Trophoblast cell (in vitro differentiated cells and primary cell): Measurements from ENCODE around the gene NDUFA12.
"Not testable (repeated sequence)": the region's sequence is repeated elsewhere in the genome, so short reads cannot be mapped to it uniquely, and the experiment has no call there.

Experiments used
- DNase-seq, 2 donors: peaks; one replicate each; pipeline ENCODE4 v3.0.0-alpha.2; 2016
- H2AFZ ChIP-seq: 2 replicates; pipeline ENCODE4 v1.6.1; 2013; ENCODE audit warnings: low read length, moderate library complexity, mild to moderate bottlenecking; ENCODE audit not compliant: insufficient read depth, poor library complexity
- H2AK5ac ChIP-seq: 2 replicates; pipeline ENCODE4 v1.6.1; 2013; ENCODE audit warnings: mild to moderate bottlenecking, low read length
- H2BK120ac ChIP-seq: 2 replicates; pipeline ENCODE4 v1.6.1; 2013; ENCODE audit warnings: low read length, mild to moderate bottlenecking, moderate library complexity; ENCODE audit not compliant: insufficient read depth, poor library complexity
- H2BK12ac ChIP-seq: 2 replicates; pipeline ENCODE4 v1.6.1; 2013; ENCODE audit warnings: mild to moderate bottlenecking, low read length, moderate library complexity
- H2BK5ac ChIP-seq: 2 replicates; pipeline ENCODE4 v1.6.1; 2013; ENCODE audit warnings: low read length, low read depth, moderate library complexity, mild to moderate bottlenecking; ENCODE audit not compliant: poor library complexity
- H3K14ac ChIP-seq: 2 replicates; pipeline ENCODE4 v1.6.1; 2013; ENCODE audit warnings: mild to moderate bottlenecking, low read length
- H3K18ac ChIP-seq: 2 replicates; pipeline ENCODE4 v1.6.1; 2013; ENCODE audit warnings: mild to moderate bottlenecking, low read length
- H3K23ac ChIP-seq: 2 replicates; pipeline ENCODE4 v1.6.1; 2013; ENCODE audit warnings: low read length
- H3K27ac ChIP-seq: 2 replicates; pipeline ENCODE4 v1.5.1; 2013; ENCODE audit warnings: low read depth, mild to moderate bottlenecking, inconsistent platforms, low read length, moderate library complexity
- H3K27me3 ChIP-seq: 2 replicates; pipeline ENCODE4 v1.6.1; 2013; ENCODE audit warnings: inconsistent platforms, mild to moderate bottlenecking, low read length, moderate library complexity; ENCODE audit not compliant: insufficient read depth
- H3K36me3 ChIP-seq, 2 experiments: 1 replicate in 1 of 2; 2 replicates in 1 of 2; pipeline ENCODE4 v1.6.1; 2013; ENCODE audit warnings: low read length in 2 of 2, mild to moderate bottlenecking in 2 of 2, moderate library complexity in 1 of 2; ENCODE audit not compliant: insufficient read depth in 2 of 2, control insufficient read depth in 1 of 2
- H3K4ac ChIP-seq: 2 replicates; pipeline ENCODE4 v1.6.1; 2013; ENCODE audit warnings: low read depth, mild to moderate bottlenecking, low read length, moderate library complexity
- H3K4me1 ChIP-seq, 2 experiments: 1 replicate in 1 of 2; 2 replicates in 1 of 2; pipeline ENCODE4 v1.6.1; 2013; ENCODE audit warnings: low read length in 2 of 2, mild to moderate bottlenecking in 2 of 2, moderate library complexity in 1 of 2; ENCODE audit not compliant: insufficient read depth in 2 of 2, control insufficient read depth in 1 of 2
- H3K4me2 ChIP-seq: 2 replicates; pipeline ENCODE4 v1.6.1; 2013; ENCODE audit warnings: inconsistent platforms, mild to moderate bottlenecking, low read length, moderate library complexity
- H3K4me3 ChIP-seq: 2 replicates; pipeline ENCODE4 v1.5.1; 2013; ENCODE audit warnings: mild to moderate bottlenecking, low read depth, low read length, inconsistent platforms
- H3K79me1 ChIP-seq: one replicate; pipeline ENCODE4 v1.6.1; 2013; ENCODE audit warnings: low read length
- H3K79me2 ChIP-seq: 2 replicates; pipeline ENCODE4 v1.6.1; 2013; ENCODE audit warnings: low read length, mild to moderate bottlenecking; ENCODE audit not compliant: control insufficient read depth, insufficient read depth, poor library complexity
- H3K9ac ChIP-seq: 2 replicates; pipeline ENCODE4 v1.6.1; 2013; ENCODE audit warnings: mild to moderate bottlenecking, low read length
- H3K9me3 ChIP-seq: 2 replicates; pipeline ENCODE4 v1.6.1; 2013; ENCODE audit warnings: low read depth, mild to moderate bottlenecking, control low read depth, inconsistent platforms, low read length; ENCODE audit not compliant: insufficient read depth
- H4K12ac ChIP-seq: 2 replicates; pipeline ENCODE4 v1.6.1; 2013; ENCODE audit warnings: low read depth, mild to moderate bottlenecking, low read length, moderate library complexity
- H4K8ac ChIP-seq: 2 replicates; pipeline ENCODE4 v1.6.1; 2013; ENCODE audit warnings: low read depth, mild to moderate bottlenecking, low read length, moderate library complexity
- H4K91ac ChIP-seq: one replicate; pipeline ENCODE4 v1.6.1; 2013; ENCODE audit warnings: low read depth, mild to moderate bottlenecking, low read length, moderate library complexity
- WGBS: extraction: QIAGEN DNeasy Blood & Tissue Kit; methylation state at CpG from one replicate; pipeline ENCODE4 v1.1.7; 2013; ENCODE audit warnings: missing lambda C conversion rate; ENCODE audit not compliant: insufficient read length, insufficient coverage; ENCODE audit errors: extremely low coverage; 5-methylcytosine and 5-hydroxymethylcytosine counted together

Gene NDUFA12

DNA sequence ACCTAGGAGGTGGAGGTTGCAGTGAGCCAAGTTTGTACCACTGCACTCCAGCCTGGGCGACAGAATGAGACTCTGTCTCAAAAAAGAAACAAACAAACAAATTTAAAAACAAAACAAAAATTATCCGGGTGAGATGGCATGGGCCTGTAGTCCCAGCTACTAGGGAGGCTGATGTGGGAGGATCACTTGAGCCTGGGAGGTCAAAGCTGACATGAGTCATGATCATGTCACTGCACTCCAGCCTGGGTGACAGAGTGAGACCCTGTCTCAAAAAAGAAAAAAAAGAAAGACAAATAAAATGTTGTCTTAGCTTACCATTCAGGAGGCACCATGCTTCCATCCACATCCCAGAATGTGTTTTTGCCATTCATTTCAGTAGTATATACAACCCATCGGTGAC is 9.6 kb downstream of the NDUFA12 start:
- no CpG with 5 or more reads among the region's 3 CpGs for WGBS
- not testable (repeated sequence) for H4K91ac ChIP-seq, H2BK120ac ChIP-seq, H3K4ac ChIP-seq, H3K9me3 ChIP-seq, H2BK12ac ChIP-seq, H3K27ac ChIP-seq, H3K14ac ChIP-seq, H4K12ac ChIP-seq, H3K79me2 ChIP-seq, H3K23ac ChIP-seq, H3K9ac ChIP-seq, DNase-seq, H3K36me3 ChIP-seq, H3K27me3 ChIP-seq, H2AFZ ChIP-seq, H3K4me1 ChIP-seq, H3K18ac ChIP-seq, H2AK5ac ChIP-seq, H3K4me3 ChIP-seq, H3K4me2 ChIP-seq, H3K79me1 ChIP-seq, H4K8ac ChIP-seq, H2BK5ac ChIP-seq

DNA sequence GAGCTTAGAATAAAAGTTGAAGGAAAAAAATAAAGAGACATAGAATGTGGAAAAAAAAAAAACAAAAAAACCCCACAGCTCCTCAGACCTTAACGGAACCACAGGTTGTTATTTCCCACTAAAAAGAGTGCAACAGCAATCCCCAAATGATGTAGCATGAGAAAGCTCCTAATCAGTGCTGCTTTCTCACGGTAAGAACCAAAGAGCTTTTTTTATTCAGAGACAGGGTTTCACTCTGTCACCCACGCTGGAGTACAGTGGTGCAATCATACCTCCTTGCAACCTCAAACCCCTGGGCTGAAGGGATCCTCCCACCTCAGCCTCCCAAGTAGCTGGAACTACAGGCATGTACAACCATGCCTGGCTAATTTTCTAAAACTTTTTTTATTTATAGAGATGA is 13.3 kb downstream of the NDUFA12 start:
- Histone ChIP-seq H3K4me3 (no peak overlapping the region), H3K18ac (no peak overlapping the region), H3K4me1 (peaks cover 0 to 5% of the 10 kb centered on the region in 2 experiments), H2BK120ac (no peak overlapping the region), H3K36me3 (peaks cover 0 to 8% of the 10 kb centered on the region in 2 experiments), H3K4ac (no peak overlapping the region), H3K79me2 (no peaks in the 10 kb centered on the region), H2BK5ac (no peak overlapping the region), H4K8ac (no peak overlapping the region), H4K12ac (no peak overlapping the region), H4K91ac (no peak overlapping the region), H3K9ac (no peak overlapping the region), H3K27me3 (no peaks in the 10 kb centered on the region), H3K23ac (no peak overlapping the region), H2AFZ (no peak overlapping the region), H2AK5ac (no peak overlapping the region), H3K9me3 (no peaks in the 10 kb centered on the region), H3K79me1 (no peaks in the 10 kb centered on the region), H2BK12ac (no peak overlapping the region), H3K14ac (no peak overlapping the region), H3K27ac (no peak overlapping the region), H3K4me2 (no peak overlapping the region)
- no CpG with 5 or more reads among the region's 3 CpGs for WGBS
- DNase-seq = no peak

DNA sequence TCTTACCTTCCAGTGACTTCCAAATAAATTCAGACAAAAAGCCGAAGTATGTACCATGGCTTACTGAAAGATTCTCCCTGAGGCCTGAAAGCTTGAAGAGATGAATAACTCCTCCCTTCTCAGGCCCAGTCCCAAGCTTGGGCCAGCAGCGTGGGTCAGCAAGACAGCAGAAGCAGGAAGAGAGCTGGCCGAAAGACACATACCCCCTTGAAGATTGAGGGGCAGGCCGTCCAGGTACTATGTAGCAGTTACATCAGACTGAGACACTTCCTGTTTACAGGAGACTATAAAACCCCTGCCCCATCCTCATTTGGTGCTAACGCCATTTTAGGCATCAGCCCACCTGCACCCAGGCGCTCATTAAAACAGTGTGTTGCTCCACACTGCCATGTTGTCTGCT is 15.0 kb downstream of the NDUFA12 start:
- no peak overlapping the region for H2AFZ ChIP-seq
- H3K27ac ChIP-seq = no peak overlapping the region
- peaks cover 5 to 13% of the 10 kb centered on the region in 2 experiments for H3K4me1 ChIP-seq
- no peak overlapping the region for H3K18ac ChIP-seq
- no peak overlapping the region for H3K4me2 ChIP-seq
- no peaks in the 10 kb centered on the region for H3K79me2 ChIP-seq
- no peak overlapping the region for H3K4me3 ChIP-seq
- H2BK12ac ChIP-seq = no peak overlapping the region
- H3K9me3 ChIP-seq = no peaks in the 10 kb centered on the region
- H3K27me3 ChIP-seq = no peaks in the 10 kb centered on the region
- no peak overlapping the region for H3K9ac ChIP-seq
- H3K23ac ChIP-seq = no peak overlapping the region
- no peak overlapping the region for H4K12ac ChIP-seq
- H4K91ac ChIP-seq = no peak overlapping the region
- no peak overlapping the region for H3K4ac ChIP-seq
- peaks cover 0 to 5% of the 10 kb centered on the region in 2 experiments for H3K36me3 ChIP-seq
- no peak overlapping the region for H2BK5ac ChIP-seq
- H3K79me1 ChIP-seq = peaks cover 1% of the 10 kb centered on the region
- H2AK5ac ChIP-seq = no peak overlapping the region
- no peak overlapping the region for H4K8ac ChIP-seq
- no peak overlapping the region for H3K14ac ChIP-seq
- WGBS = no CpG with 5 or more reads among the region's 6 CpGs
- no peak for DNase-seq
- H2BK120ac ChIP-seq = no peak overlapping the region

DNA sequence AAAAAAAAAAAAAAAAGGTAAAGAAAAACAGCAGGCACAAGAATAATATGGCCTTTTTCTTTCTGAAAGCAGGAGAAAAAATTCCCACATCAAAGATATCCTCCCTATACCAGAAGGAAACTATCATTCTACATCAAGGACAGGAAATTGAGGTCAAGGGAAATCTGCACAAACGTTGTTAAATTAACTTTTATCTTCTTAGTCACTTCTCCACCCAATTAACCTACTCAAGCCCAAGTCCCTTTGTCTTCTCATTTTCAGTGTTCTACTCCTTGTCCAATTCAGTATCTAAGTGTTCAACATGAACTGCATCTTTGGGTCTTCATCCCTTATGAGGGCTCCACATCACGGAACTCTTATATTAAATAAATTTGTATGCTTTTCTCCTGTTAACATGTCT is 15.7 kb downstream of the NDUFA12 start:
- H3K4me2 ChIP-seq = no peak overlapping the region
- no peak overlapping the region for H4K8ac ChIP-seq
- H2BK12ac ChIP-seq = no peak overlapping the region
- H4K12ac ChIP-seq = no peak overlapping the region
- no peak overlapping the region for H3K9ac ChIP-seq
- peaks cover 10 to 20% of the 10 kb centered on the region in 2 experiments for H3K4me1 ChIP-seq
- H3K36me3 ChIP-seq = peaks cover 0 to 3% of the 10 kb centered on the region in 2 experiments
- no peak overlapping the region for H2AK5ac ChIP-seq
- no peaks in the 10 kb centered on the region for H3K9me3 ChIP-seq
- no peak overlapping the region for H3K4ac ChIP-seq
- H3K79me2 ChIP-seq = no peaks in the 10 kb centered on the region
- no peak for DNase-seq
- no peak overlapping the region for H4K91ac ChIP-seq
- no peak overlapping the region for H2AFZ ChIP-seq
- no peak overlapping the region for H3K14ac ChIP-seq
- no peak overlapping the region for H3K27ac ChIP-seq
- no peak overlapping the region for H3K4me3 ChIP-seq
- H3K27me3 ChIP-seq = no peaks in the 10 kb centered on the region
- H2BK120ac ChIP-seq = no peak overlapping the region
- H3K23ac ChIP-seq = no peak overlapping the region
- H3K79me1 ChIP-seq = peaks cover 4% of the 10 kb centered on the region
- no peak overlapping the region for H3K18ac ChIP-seq
- WGBS = no CpG with 5 or more reads among the region's 2 CpGs
- H2BK5ac ChIP-seq = no peak overlapping the region
